ENCODE data around the gene SH3BGRL3. TPM values are rescaled to one million over a fixed set of nuclear protein-coding genes. Genes with fewer than 3 reads are reported as not detected.

Gene SH3BGRL3
- total RNA-seq, 1 experiment from 2014 or later: 143 TPM

GRCh38 chr1:26285366-26286063 is 5.6 kb downstream of the SH3BGRL3 start:
- H3K9me2 ChIP-seq (replicated peaks; ENCODE audit: insufficient read depth, low read length): no peaks in the 10 kb centered on the region
- no peak overlapping the region for H2AFZ ChIP-seq (ENCODE audit: low read length)
- H3K4me1 ChIP-seq (ENCODE audit: low read length): peaks cover 100% of the 10 kb centered on the region
- no peaks in the 10 kb centered on the region for H3K9me3 ChIP-seq (ENCODE audit: low read length)
- H3K4me3 ChIP-seq (ENCODE audit: low read length): peak overlapping the region; percentile 53
- H3K27me3 ChIP-seq (ENCODE audit: low read length): no peaks in the 10 kb centered on the region
- H3K27ac ChIP-seq (ENCODE audit: low read length): peak overlapping the region; percentile 98
- H3K9ac ChIP-seq (ENCODE audit: low read length): peak overlapping the region; percentile 73
- H4K20me1 ChIP-seq (ENCODE audit: insufficient read depth, low read depth, low read length): no peaks in the 10 kb centered on the region
- H3K4me2 ChIP-seq (ENCODE audit: low read depth, low read length, poor library complexity, severe bottlenecking): peak overlapping the region; percentile 83
- peak; percentile 90 for DNase-seq
- peaks cover 8% of the 10 kb centered on the region for H3K79me2 ChIP-seq (ENCODE audit: low read length)
- H3K36me3 ChIP-seq (ENCODE audit: insufficient read depth, low read length): peaks cover 4% of the 10 kb centered on the region

- Histone ChIP-seq H2AFZ (ENCODE audit: low read length) (no peak overlapping the region), H4K20me1 (ENCODE audit: insufficient read depth, low read depth, low read length) (no peaks in the 10 kb centered on the region), H3K27ac (ENCODE audit: low read length) (peak overlapping the region; percentile 98), H3K4me1 (ENCODE audit: low read length) (peaks cover 100% of the 10 kb centered on the region), H3K9me2 (replicated peaks; ENCODE audit: insufficient read depth, low read length) (no peaks in the 10 kb centered on the region), H3K36me3 (ENCODE audit: insufficient read depth, low read length) (peaks cover 3% of the 10 kb centered on the region), H3K9me3 (ENCODE audit: low read length) (no peaks in the 10 kb centered on the region), H3K4me2 (ENCODE audit: low read depth, low read length, poor library complexity, severe bottlenecking) (peak overlapping the region; percentile 83), H3K9ac (ENCODE audit: low read length) (peak overlapping the region; percentile 9), H3K79me2 (ENCODE audit: low read length) (peaks cover 3% of the 10 kb centered on the region; the same call in 1 of the 2 replicates), H3K27me3 (ENCODE audit: low read length) (no peaks in the 10 kb centered on the region), H3K4me3 (ENCODE audit: low read length) (no peak overlapping the region)
- no peak for DNase-seq
Observed at GRCh38 chr1:26286064-26286416, 6.2 kb downstream of the SH3BGRL3 start.

DNA sequence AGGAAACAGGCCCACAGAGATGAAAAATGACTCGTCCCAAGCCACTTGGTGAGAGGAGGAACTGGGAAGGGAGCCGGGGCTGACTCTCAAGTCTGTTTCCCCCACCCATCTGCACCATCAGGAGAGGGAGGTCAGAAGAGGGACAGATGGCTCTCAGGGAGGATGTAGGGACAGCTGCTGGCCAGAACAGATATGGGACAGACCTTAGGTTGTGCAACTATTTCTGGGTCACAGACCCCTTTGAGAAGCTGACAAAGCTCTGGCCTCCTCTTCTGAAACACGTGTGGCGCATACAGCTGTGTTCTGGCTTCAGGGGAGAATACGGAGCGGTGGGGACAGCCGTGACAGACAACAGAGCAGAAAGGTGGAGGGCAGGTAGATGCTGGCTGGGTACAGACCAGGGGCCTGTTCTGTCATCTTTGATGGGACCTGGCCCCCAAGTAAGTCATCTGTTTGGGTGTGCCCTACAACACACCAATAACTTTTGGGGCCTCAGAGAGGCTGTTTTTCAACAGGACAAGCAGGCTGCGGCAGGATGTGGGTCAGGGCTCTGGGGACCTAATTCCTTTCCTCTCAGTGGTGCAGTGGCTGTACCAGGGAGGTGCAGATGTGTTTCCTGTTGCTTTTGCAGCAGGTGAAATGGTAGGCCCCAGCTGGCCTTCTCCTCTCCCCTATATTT is 7.3 kb downstream of the SH3BGRL3 start:
- peak overlapping the region; percentile 85 for H3K9ac ChIP-seq (ENCODE audit: low read length)
- peak overlapping the region; percentile 13; the same call in 1 of the 2 replicates for H3K4me3 ChIP-seq (ENCODE audit: low read length)

GRCh38 chr1:26287811-26288210 is 7.9 kb downstream of the SH3BGRL3 start:
- H3K9me2 ChIP-seq (replicated peaks; ENCODE audit: insufficient read depth, low read length): no peaks in the 10 kb centered on the region
- peak overlapping the region; percentile 62 for H3K4me2 ChIP-seq (ENCODE audit: low read depth, low read length, poor library complexity, severe bottlenecking)
- H3K4me3 ChIP-seq (ENCODE audit: low read length): peak overlapping the region; percentile 13; the same call in 1 of the 2 replicates
- H3K9ac ChIP-seq (ENCODE audit: low read length): peak overlapping the region; percentile 85
- no peaks in the 10 kb centered on the region for H4K20me1 ChIP-seq (ENCODE audit: insufficient read depth, low read depth, low read length)
- H3K27ac ChIP-seq (ENCODE audit: low read length): peak overlapping the region; percentile 98
- H3K27me3 ChIP-seq (ENCODE audit: low read length): no peaks in the 10 kb centered on the region
- peaks cover 100% of the 10 kb centered on the region for H3K4me1 ChIP-seq (ENCODE audit: low read length)
- no peaks in the 10 kb centered on the region for H3K9me3 ChIP-seq (ENCODE audit: low read length)
- no peak for DNase-seq
- no peaks in the 10 kb centered on the region for H3K36me3 ChIP-seq (ENCODE audit: insufficient read depth, low read length)
- no peaks in the 10 kb centered on the region for H3K79me2 ChIP-seq (ENCODE audit: low read length)
- H2AFZ ChIP-seq (ENCODE audit: low read length): no peak overlapping the region

More for the DNA sequence above, 7.3 kb downstream of the SH3BGRL3 start:
- no peaks in the 10 kb centered on the region for H3K9me3 ChIP-seq (ENCODE audit: low read length)
- peak; percentile 82 for DNase-seq
- no peaks in the 10 kb centered on the region for H3K79me2 ChIP-seq (ENCODE audit: low read length)
- H3K4me2 ChIP-seq (ENCODE audit: low read depth, low read length, poor library complexity, severe bottlenecking): peak overlapping the region; percentile 62
- peaks cover 100% of the 10 kb centered on the region for H3K4me1 ChIP-seq (ENCODE audit: low read length)
- no peaks in the 10 kb centered on the region for H3K9me2 ChIP-seq (replicated peaks; ENCODE audit: insufficient read depth, low read length)
- H4K20me1 ChIP-seq (ENCODE audit: insufficient read depth, low read depth, low read length): no peaks in the 10 kb centered on the region
- peak overlapping the region; percentile 98 for H3K27ac ChIP-seq (ENCODE audit: low read length)
- no peaks in the 10 kb centered on the region for H3K27me3 ChIP-seq (ENCODE audit: low read length)
- H2AFZ ChIP-seq (ENCODE audit: low read length): no peak overlapping the region
- H3K36me3 ChIP-seq (ENCODE audit: insufficient read depth, low read length): no peaks in the 10 kb centered on the region; the same call in 1 of the 2 replicates

DNA sequence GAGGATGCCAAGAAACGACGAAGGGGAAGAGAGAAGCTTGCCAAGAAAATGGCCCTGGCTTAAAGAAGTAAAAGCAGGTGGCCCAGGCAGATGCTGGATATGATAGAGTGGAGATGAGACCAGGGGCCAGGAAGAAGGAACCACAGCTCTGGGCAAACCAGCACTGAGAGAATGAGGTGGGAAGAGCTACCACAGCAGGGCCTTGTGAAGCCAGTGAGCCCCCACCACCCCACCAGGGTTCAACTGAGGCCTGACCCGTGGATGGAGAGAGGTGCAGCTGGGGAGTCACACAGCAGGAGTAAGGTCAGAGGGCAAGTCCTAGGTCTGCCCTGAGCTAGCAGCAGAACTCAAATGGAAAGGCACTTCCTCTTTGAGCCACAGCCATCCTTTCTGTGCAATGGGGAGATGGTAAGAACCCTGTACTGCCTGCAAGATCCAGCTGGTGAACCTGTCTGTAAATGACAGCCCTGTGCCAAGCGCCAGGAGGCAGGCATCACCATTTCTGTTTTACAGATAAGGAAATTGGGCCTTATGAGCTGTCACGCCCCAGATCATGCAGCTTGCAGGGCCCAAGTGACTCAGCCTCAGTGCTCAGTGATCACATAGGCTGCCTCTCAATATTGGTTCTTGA is 8.5 kb downstream of the SH3BGRL3 start:
- no peaks in the 10 kb centered on the region for H3K79me2 ChIP-seq (ENCODE audit: low read length)
- H3K27ac ChIP-seq (ENCODE audit: low read length): peak overlapping the region; percentile 98
- H3K9me2 ChIP-seq (replicated peaks; ENCODE audit: insufficient read depth, low read length): no peaks in the 10 kb centered on the region
- H3K9me3 ChIP-seq (ENCODE audit: low read length): no peaks in the 10 kb centered on the region
- peak overlapping the region; percentile 17; the same call in 1 of the 2 replicates for H3K4me3 ChIP-seq (ENCODE audit: low read length)
- H3K27me3 ChIP-seq (ENCODE audit: low read length): no peaks in the 10 kb centered on the region
- H2AFZ ChIP-seq (ENCODE audit: low read length): no peak overlapping the region
- peak overlapping the region; percentile 85 for H3K9ac ChIP-seq (ENCODE audit: low read length)
- H3K4me1 ChIP-seq (ENCODE audit: low read length): peaks cover 98% of the 10 kb centered on the region
- H3K4me2 ChIP-seq (ENCODE audit: low read depth, low read length, poor library complexity, severe bottlenecking): peak overlapping the region; percentile 62
- peak; percentile 89 for DNase-seq
- H3K36me3 ChIP-seq (ENCODE audit: insufficient read depth, low read length): no peaks in the 10 kb centered on the region
- H4K20me1 ChIP-seq (ENCODE audit: insufficient read depth, low read depth, low read length): no peaks in the 10 kb centered on the region

DNA sequence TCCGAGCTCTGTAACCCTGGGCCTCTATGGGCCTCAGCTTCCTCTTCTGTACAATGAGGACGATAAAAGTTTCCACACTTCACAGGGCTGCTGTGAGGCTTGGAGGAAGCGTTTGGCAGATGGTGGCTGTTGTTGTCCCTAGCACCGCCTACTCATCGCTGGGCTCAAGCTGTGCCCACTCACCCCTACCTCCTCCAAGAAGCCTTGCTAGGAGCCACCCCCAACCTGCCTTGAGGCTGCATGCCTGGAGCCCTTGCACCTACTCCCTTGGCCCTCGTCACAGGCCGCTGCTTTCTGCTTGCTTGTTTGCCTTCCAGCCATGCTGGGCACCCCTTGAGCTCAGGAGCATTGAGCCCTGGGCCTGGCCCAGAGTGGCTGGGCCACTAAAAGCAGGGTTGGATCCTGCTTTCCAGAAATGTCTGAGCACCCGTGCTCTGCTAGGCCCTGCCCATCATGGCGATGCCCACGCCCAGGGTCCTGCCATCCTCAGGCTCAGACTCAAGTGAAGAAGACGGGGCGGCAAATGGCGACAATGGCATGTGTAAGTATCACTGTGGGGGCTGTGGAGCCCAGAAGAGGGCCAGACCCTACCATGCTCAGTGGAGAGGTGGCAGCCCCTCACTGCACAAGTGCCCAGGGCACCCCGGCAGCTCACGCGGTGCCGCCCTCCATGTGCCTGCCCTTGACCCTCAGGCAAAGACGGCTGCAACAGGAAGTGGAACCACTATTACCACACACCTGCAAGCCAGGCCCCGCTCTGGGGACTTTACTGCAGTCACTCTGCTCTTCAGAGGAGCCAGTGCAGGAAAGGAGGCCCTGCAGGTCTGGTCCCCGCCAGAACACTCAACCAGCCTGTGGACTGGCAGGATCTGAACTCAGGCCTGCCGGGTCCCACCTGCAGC is 9.5 kb downstream of the SH3BGRL3 start:
- Histone ChIP-seq H3K4me2 (ENCODE audit: low read depth, low read length, poor library complexity, severe bottlenecking) (peak overlapping the region; percentile 62), H4K20me1 (ENCODE audit: insufficient read depth, low read depth, low read length) (no peaks in the 10 kb centered on the region), H3K79me2 (ENCODE audit: low read length) (no peaks in the 10 kb centered on the region), H3K27me3 (ENCODE audit: low read length) (no peaks in the 10 kb centered on the region), H3K4me3 (ENCODE audit: low read length) (peak overlapping the region; percentile 49; the same call in 1 of the 2 replicates), H3K4me1 (ENCODE audit: low read length) (peaks cover 88% of the 10 kb centered on the region), H3K27ac (ENCODE audit: low read length) (peak overlapping the region; percentile 98), H3K36me3 (ENCODE audit: insufficient read depth, low read length) (no peaks in the 10 kb centered on the region), H3K9me3 (ENCODE audit: low read length) (no peaks in the 10 kb centered on the region), H3K9ac (ENCODE audit: low read length) (peak overlapping the region; percentile 85), H2AFZ (ENCODE audit: low read length) (no peak overlapping the region), H3K9me2 (replicated peaks; ENCODE audit: insufficient read depth, low read length) (no peaks in the 10 kb centered on the region)
- peak; percentile 96 for DNase-seq

GRCh38 chr1:26290122-26290881 is 10.4 kb downstream of the SH3BGRL3 start:
- H3K79me2 ChIP-seq (ENCODE audit: low read length): no peaks in the 10 kb centered on the region
- H3K36me3 ChIP-seq (ENCODE audit: insufficient read depth, low read length): no peaks in the 10 kb centered on the region
- H4K20me1 ChIP-seq (ENCODE audit: insufficient read depth, low read depth, low read length): no peaks in the 10 kb centered on the region
- no peaks in the 10 kb centered on the region for H3K27me3 ChIP-seq (ENCODE audit: low read length)
- H3K27ac ChIP-seq (ENCODE audit: low read length): peak overlapping the region; percentile 98
- peak; percentile 63 for DNase-seq
- no peaks in the 10 kb centered on the region for H3K9me2 ChIP-seq (replicated peaks; ENCODE audit: insufficient read depth, low read length)
- peak overlapping the region; percentile 49; the same call in 1 of the 2 replicates for H3K4me3 ChIP-seq (ENCODE audit: low read length)
- H3K4me2 ChIP-seq (ENCODE audit: low read depth, low read length, poor library complexity, severe bottlenecking): peak overlapping the region; percentile 62
- peak overlapping the region; percentile 85 for H3K9ac ChIP-seq (ENCODE audit: low read length)
- peaks cover 79% of the 10 kb centered on the region for H3K4me1 ChIP-seq (ENCODE audit: low read length)
- no peaks in the 10 kb centered on the region for H3K9me3 ChIP-seq (ENCODE audit: low read length)
- H2AFZ ChIP-seq (ENCODE audit: low read length): no peak overlapping the region
